ENCODE measurements around the gene PPP1R36. TPM values are rescaled to one million over a fixed set of nuclear protein-coding genes. Genes with fewer than 3 reads are reported as not detected.

The PPP1R36 gene
- total RNA-seq, 1 donor from 2014 or later: not detected

- Mint-ChIP-seq H3K4me1 (no peaks in the 10 kb centered on the region), H3K4me3 (no peak overlapping the region), H3K36me3 (ENCODE audit: low read depth) (no peaks in the 10 kb centered on the region), H3K27ac (no peak overlapping the region), H3K27me3 (no peaks in the 10 kb centered on the region), H3K9me3 (no peaks in the 10 kb centered on the region)
- ChIA-PET POLR2A (no interaction called here), CTCF (no interaction called here)
- intact Hi-C loops (cut with micrococcal nuclease): no loop called here
- TF ChIP-seq CTCF (IDR thresholded peaks at IDR 0.05): no peak
- no peak for ATAC-seq (ENCODE audit: low read depth)
- DNase-seq: no peak
Measured at GRCh38 chr14:64577211-64577610, 27.4 kb downstream of the PPP1R36 start.

- Mint-ChIP-seq H3K27me3 (no peaks in the 10 kb centered on the region), H3K27ac (no peak overlapping the region), H3K4me1 (no peaks in the 10 kb centered on the region), H3K36me3 (ENCODE audit: low read depth) (no peaks in the 10 kb centered on the region), H3K9me3 (no peaks in the 10 kb centered on the region), H3K4me3 (no peak overlapping the region)
- DNase-seq (no peak), ATAC-seq (ENCODE audit: low read depth) (no peak)
- ChIA-PET POLR2A (no interaction called here), CTCF (no interaction called here)
- intact Hi-C loops (cut with micrococcal nuclease): no loop called here
- no peak for TF ChIP-seq CTCF (IDR thresholded peaks at IDR 0.05)
Measured at GRCh38 chr14:64580467-64580866, 30.7 kb downstream of the PPP1R36 start.

GRCh38 chr14:64581363-64581762 lies 31.6 kb downstream of the PPP1R36 start:
- Mint-ChIP-seq H3K27me3 (no peaks in the 10 kb centered on the region), H3K36me3 (ENCODE audit: low read depth) (no peaks in the 10 kb centered on the region), H3K9me3 (no peaks in the 10 kb centered on the region), H3K27ac (no peak overlapping the region), H3K4me3 (no peak overlapping the region), H3K4me1 (no peaks in the 10 kb centered on the region)
- intact Hi-C loops (cut with micrococcal nuclease): no loop called here
- ChIA-PET POLR2A (no interaction called here), CTCF (no interaction called here)
- no peak for TF ChIP-seq CTCF (IDR thresholded peaks at IDR 0.05)
- DNase-seq (no peak), ATAC-seq (ENCODE audit: low read depth) (no peak)

GRCh38 chr14:64581817-64582216 lies 32.1 kb downstream of the PPP1R36 start:
- ATAC-seq (ENCODE audit: low read depth) (no peak), DNase-seq (no peak)
- Mint-ChIP-seq H3K4me1 (no peaks in the 10 kb centered on the region), H3K27ac (no peak overlapping the region), H3K36me3 (ENCODE audit: low read depth) (no peaks in the 10 kb centered on the region), H3K9me3 (no peaks in the 10 kb centered on the region), H3K27me3 (no peaks in the 10 kb centered on the region), H3K4me3 (no peak overlapping the region)
- ChIA-PET CTCF (no interaction called here), POLR2A (no interaction called here)
- no peak for TF ChIP-seq CTCF (IDR thresholded peaks at IDR 0.05)
- intact Hi-C loops (cut with micrococcal nuclease): no loop called here

GRCh38 chr14:64584190-64584589 lies 34.4 kb downstream of the PPP1R36 start:
- TF ChIP-seq CTCF (IDR thresholded peaks at IDR 0.05): no peak
- ChIA-PET CTCF (no interaction called here), POLR2A (no interaction called here)
- H3K27ac Mint-ChIP-seq: no peak overlapping the region
- H3K36me3 Mint-ChIP-seq (ENCODE audit: low read depth): no peaks in the 10 kb centered on the region
- intact Hi-C loops (cut with micrococcal nuclease): no loop called here
- H3K4me1 Mint-ChIP-seq: no peaks in the 10 kb centered on the region
- ATAC-seq (ENCODE audit: low read depth) (no peak), DNase-seq (no peak)
- no peaks in the 10 kb centered on the region for H3K27me3 Mint-ChIP-seq
- H3K9me3 Mint-ChIP-seq: no peaks in the 10 kb centered on the region
- H3K4me3 Mint-ChIP-seq: no peak overlapping the region

All from activated B cell treated with CpG ODN at 0.5 μM for 24 hours (primary cell).